ENCODE data around the gene FUZ. TPM values are rescaled to one million over a fixed set of nuclear protein-coding genes. Genes with fewer than 3 reads are reported as not detected.

FUZ gene
- total RNA-seq, 1 donor from 2014 or later, result 26.8 TPM

DNA sequence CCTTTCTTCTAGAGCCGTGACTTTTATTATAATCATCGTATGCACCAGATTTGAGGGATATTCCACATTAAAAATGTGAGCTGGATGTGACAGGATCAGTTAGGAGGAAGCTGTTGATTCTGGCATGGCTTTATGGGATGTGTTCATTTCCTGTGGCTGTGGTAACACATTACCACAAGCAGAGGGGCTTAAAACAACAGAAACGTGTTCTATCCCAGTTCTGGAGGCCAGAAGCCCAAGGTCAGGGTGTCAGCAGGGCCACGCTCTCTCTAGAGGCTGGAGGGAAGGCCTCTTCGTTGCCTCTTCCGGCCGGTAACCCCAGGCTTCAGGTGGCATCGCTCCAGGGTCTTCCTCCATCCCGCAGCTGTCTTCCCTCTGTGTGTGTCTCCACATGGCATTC is 19.5 kb upstream of the FUZ start:
- Mint-ChIP-seq H3K27me3 (no peaks in the 10 kb centered on the region), H3K9me3 (no peaks in the 10 kb centered on the region), H3K36me3 (peaks cover 6% of the 10 kb centered on the region), H3K4me1 (ENCODE audit: unreplicated experiment) (peaks cover 4% of the 10 kb centered on the region), H3K27ac (no peak overlapping the region), H3K4me3 (no peak overlapping the region)
- TF ChIP-seq, protein P1, sequence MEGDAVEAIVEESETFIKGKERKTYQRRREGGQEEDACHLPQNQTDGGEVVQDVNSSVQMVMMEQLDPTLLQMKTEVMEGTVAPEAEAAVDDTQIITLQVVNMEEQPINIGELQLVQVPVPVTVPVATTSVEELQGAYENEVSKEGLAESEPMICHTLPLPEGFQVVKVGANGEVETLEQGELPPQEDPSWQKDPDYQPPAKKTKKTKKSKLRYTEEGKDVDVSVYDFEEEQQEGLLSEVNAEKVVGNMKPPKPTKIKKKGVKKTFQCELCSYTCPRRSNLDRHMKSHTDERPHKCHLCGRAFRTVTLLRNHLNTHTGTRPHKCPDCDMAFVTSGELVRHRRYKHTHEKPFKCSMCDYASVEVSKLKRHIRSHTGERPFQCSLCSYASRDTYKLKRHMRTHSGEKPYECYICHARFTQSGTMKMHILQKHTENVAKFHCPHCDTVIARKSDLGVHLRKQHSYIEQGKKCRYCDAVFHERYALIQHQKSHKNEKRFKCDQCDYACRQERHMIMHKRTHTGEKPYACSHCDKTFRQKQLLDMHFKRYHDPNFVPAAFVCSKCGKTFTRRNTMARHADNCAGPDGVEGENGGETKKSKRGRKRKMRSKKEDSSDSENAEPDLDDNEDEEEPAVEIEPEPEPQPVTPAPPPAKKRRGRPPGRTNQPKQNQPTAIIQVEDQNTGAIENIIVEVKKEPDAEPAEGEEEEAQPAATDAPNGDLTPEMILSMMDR (conservative IDR thresholded peaks at IDR 0.05), result no peak
- DNase-seq (ENCODE audit: extremely low spot score, unreplicated experiment), result no peak

DNA sequence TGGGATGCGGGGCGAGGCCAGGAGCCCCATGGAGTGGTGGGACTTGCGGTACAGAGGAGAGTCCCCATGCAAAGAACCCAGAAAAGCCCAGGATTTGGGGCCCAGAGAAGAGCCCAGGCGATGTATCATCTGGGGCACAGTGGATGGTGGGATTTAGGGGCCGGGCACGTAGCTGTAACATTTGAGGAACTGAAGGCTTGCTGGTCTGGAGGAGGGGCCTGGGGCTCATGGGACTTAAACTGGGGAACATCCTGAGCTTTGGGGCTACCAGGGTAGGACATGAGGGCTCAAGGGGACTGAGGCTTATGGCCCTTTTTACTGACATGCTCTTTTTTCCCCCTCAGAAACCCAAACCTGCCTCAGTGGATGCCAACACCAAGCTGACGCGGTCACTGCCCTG is 18.5 kb upstream of the FUZ start:
- Mint-ChIP-seq H3K36me3 (peaks cover 1% of the 10 kb centered on the region), H3K27me3 (no peaks in the 10 kb centered on the region), H3K9me3 (no peaks in the 10 kb centered on the region), H3K4me3 (no peak overlapping the region), H3K27ac (no peak overlapping the region), H3K4me1 (ENCODE audit: unreplicated experiment) (peaks cover 2% of the 10 kb centered on the region)
- TF ChIP-seq, protein P1 (conservative IDR thresholded peaks at IDR 0.05), result no peak
- no peak for DNase-seq (ENCODE audit: extremely low spot score, unreplicated experiment)

DNA sequence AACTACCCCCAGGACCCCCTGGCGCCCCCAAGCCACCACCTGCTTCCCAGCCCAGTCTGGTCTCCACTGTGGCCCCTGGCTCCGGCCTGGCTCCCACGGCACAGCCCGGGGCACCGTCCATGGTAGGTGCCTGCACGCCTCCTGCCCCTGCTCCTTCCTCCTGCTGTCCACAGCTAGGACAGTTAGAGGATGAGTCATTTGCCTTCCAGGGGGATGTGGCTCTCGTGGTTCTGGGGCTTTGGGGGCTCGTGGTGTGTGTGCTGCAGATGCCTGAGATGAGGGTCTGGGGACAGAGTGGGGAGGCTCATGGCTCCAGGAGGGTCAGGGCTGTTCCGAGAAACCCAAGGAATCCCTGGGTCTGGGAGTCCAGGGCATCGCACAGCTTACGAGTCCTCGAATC is 17.7 kb upstream of the FUZ start:
- DNase-seq (ENCODE audit: extremely low spot score, unreplicated experiment), result no peak
- no peaks in the 10 kb centered on the region for H3K9me3 Mint-ChIP-seq
- TF ChIP-seq, protein P1 (conservative IDR thresholded peaks at IDR 0.05), result no peak
- peaks cover 3% of the 10 kb centered on the region for H3K36me3 Mint-ChIP-seq
- peaks cover 5% of the 10 kb centered on the region for H3K4me1 Mint-ChIP-seq (ENCODE audit: unreplicated experiment)
- no peak overlapping the region for H3K27ac Mint-ChIP-seq
- H3K27me3 Mint-ChIP-seq, result no peaks in the 10 kb centered on the region
- H3K4me3 Mint-ChIP-seq, result no peak overlapping the region

DNA sequence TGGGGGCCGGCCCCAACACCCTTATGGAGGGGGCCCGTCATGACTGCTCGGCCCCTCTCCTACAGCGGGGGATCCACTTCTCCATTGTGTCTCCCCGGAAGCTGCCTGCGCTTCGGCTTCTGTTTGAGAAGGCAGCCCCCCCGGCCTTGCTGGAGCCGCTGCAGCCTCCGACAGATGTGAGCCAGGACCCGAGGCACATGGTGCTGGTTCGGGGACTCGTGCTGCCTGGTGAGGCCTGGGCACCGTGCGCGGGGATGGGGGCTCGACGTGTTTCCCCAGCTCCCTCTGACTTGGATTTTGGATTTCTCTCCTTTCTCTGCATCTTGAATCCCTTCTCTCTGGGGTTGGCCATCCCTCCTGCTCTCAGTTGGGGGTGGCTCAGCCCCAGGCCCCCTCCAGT is 16.6 kb upstream of the FUZ start:
- Mint-ChIP-seq H3K4me3 (no peak overlapping the region), H3K4me1 (ENCODE audit: unreplicated experiment) (peaks cover 5% of the 10 kb centered on the region), H3K27me3 (no peaks in the 10 kb centered on the region), H3K9me3 (no peaks in the 10 kb centered on the region), H3K27ac (no peak overlapping the region), H3K36me3 (peaks cover 3% of the 10 kb centered on the region)
- TF ChIP-seq, protein P1 (conservative IDR thresholded peaks at IDR 0.05), result no peak
- no peak for DNase-seq (ENCODE audit: extremely low spot score, unreplicated experiment)

DNA sequence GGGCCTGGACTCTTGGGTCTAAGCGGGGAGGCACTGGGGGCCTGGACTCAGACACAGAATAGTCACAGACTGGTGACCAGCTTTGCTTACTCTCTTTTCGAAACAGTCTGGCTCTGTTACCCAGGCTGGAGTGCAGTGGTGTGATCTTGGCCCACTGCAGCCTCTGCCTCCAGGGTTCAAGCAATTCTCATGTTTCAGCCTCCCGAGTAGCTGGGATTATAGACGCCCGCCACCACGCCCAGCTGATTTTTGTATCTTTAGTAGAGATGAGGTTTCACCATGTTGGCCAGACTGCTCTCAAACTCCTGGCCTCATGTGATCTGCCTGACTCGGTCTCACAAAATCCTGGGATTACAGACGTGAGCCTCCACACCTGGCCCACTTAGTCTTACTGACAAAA is 16.1 kb upstream of the FUZ start:
- DNase-seq (ENCODE audit: extremely low spot score, unreplicated experiment), result no peak
- TF ChIP-seq, protein P1 (conservative IDR thresholded peaks at IDR 0.05), result no peak
- Mint-ChIP-seq H3K27ac (no peak overlapping the region), H3K4me1 (ENCODE audit: unreplicated experiment) (peaks cover 5% of the 10 kb centered on the region), H3K27me3 (no peaks in the 10 kb centered on the region), H3K4me3 (no peak overlapping the region), H3K36me3 (peaks cover 3% of the 10 kb centered on the region), H3K9me3 (no peaks in the 10 kb centered on the region)

DNA sequence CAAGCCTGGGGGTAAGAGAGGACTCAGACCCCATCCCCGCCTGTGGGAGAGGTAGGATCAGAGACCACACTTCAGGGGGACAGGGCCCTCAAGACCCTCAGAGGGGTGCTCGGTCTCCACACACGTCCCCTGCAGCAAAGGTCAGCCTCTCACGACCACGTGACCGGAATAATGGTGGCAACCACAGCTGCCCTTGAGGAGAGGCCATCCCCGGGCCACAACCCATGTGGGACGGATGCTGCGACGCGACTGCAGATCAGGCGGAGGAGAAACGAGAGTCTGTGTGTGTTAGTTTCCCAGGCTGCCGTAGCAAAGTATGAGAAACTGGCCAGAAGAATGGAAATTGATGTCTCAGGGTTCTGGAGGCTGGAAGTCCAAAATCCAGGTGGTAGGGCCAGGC is 13.9 kb upstream of the FUZ start:
- Mint-ChIP-seq H3K9me3 (no peaks in the 10 kb centered on the region), H3K4me3 (no peak overlapping the region), H3K27me3 (no peaks in the 10 kb centered on the region), H3K4me1 (ENCODE audit: unreplicated experiment) (peaks cover 5% of the 10 kb centered on the region), H3K36me3 (peaks cover 9% of the 10 kb centered on the region), H3K27ac (no peak overlapping the region)
- TF ChIP-seq, protein P1 (conservative IDR thresholded peaks at IDR 0.05), result no peak
- no peak for DNase-seq (ENCODE audit: extremely low spot score, unreplicated experiment)
